Transverse colon (tissue), 3 donors: ENCODE measurements around the gene RACGAP1.

Experiments used
- EP300 ChIP-seq: sonication (generic); formaldehyde crosslinking; IDR thresholded peaks from one replicate; pipeline ENCODE4 v1.6.1; 2017; ENCODE audit warnings: antibody characterized with exemption, low read depth
- POLR2A ChIP-seq: fragments of 450-650 bp; IDR thresholded peaks from one replicate; pipeline ENCODE4 v1.6.1; 2016; ENCODE audit warnings: antibody characterized with exemption, mild to moderate bottlenecking, moderate library complexity
- TF ChIP-seq, protein P1 (sequence below), 5 experiments: fragments of 200-600 bp in 3 of 5; fragments of 450-650 bp in 2 of 5; sonication (generic) in 3 of 5; IDR thresholded peaks; 1 replicate in 2 of 5; 2 replicates in 3 of 5; pipeline ENCODE4 v1.5.1; 2016 to 2017; ENCODE audit warnings: antibody characterized with exemption in 5 of 5, inconsistent platforms in 3 of 5, mild to moderate bottlenecking in 2 of 5, moderate library complexity in 1 of 5

DNA sequence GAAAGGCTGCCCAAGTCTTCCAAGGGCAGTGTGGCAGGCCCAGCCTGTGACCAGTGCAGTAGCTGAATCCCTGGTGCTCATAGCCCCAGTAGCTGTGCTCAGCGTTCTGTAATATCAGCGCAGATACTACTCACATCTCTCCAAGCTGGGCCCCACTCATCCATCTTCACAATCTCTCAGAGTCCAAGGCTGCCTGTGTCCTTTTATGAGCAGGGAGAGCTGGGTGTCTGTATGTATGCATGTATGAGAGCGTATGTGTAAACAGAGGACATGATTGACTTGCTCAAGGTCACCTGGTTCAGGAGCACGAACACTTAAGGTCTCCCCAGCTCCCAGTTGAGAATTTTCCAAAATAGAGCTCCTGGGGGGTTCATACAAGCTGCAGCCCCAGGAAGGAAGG is 47.2 kb downstream of the RACGAP1 start:
- TF ChIP-seq, protein P1, sequence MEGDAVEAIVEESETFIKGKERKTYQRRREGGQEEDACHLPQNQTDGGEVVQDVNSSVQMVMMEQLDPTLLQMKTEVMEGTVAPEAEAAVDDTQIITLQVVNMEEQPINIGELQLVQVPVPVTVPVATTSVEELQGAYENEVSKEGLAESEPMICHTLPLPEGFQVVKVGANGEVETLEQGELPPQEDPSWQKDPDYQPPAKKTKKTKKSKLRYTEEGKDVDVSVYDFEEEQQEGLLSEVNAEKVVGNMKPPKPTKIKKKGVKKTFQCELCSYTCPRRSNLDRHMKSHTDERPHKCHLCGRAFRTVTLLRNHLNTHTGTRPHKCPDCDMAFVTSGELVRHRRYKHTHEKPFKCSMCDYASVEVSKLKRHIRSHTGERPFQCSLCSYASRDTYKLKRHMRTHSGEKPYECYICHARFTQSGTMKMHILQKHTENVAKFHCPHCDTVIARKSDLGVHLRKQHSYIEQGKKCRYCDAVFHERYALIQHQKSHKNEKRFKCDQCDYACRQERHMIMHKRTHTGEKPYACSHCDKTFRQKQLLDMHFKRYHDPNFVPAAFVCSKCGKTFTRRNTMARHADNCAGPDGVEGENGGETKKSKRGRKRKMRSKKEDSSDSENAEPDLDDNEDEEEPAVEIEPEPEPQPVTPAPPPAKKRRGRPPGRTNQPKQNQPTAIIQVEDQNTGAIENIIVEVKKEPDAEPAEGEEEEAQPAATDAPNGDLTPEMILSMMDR (IDR thresholded peaks at IDR 0.05) = no peak
- no peak for TF ChIP-seq POLR2A
- TF ChIP-seq EP300 = no peak
